Panc1 (cell line): ENCODE data around the gene TMC8. TPM values are rescaled to one million over a fixed set of nuclear protein-coding genes. Genes with fewer than 3 reads are reported as not detected.

Experiments used
- ATAC-seq: fragments of 200-7000 bp; cut with Tn5 transposase; 2 replicates; pipeline ENCODE4 v1.9.1; 2020; ENCODE audit warnings: mild to moderate bottlenecking, moderate library complexity
- BruUV-seq: library from RNA; stranded (reverse); fragments of 400-500 nt; replicated peaks from 2 replicates; lab custom pipeline; 2021; lab: Mats Ljungman, UMichigan
- CTCF ChIA-PET: fragments of 300-600 bp; sonication (Branson Sonifier 250); formaldehyde crosslinking; loops from one replicate; lab custom pipeline; 2022; ENCODE audit warnings: antibody characterized with exemption; lab: Charles Lee
- POLR2A ChIA-PET: fragments of 300-600 bp; sonication (Branson Sonifier 250); formaldehyde crosslinking; loops from one replicate; lab custom pipeline; 2022; ENCODE audit warnings: antibody characterized with exemption; lab: Charles Lee
- DNase-seq: peaks from one replicate; pipeline ENCODE4 v3.0.0-alpha.2; 2010; ENCODE audit warnings: low read depth, low spot score
- H3K27ac ChIP-seq: 2 replicates; pipeline ENCODE4 v1.5.1; 2011; ENCODE audit warnings: mild to moderate bottlenecking, low read length, inconsistent platforms
- H3K27me3 ChIP-seq: fragments of 200-500 bp; sonication (Bioruptor generic); 2 replicates; pipeline ENCODE4 v1.6.0; 2014; ENCODE audit warnings: low read length, inconsistent platforms; ENCODE audit not compliant: control insufficient read depth, insufficient read depth
- H3K36me3 ChIP-seq: fragments of 200-500 bp; sonication (Bioruptor generic); 2 replicates; pipeline ENCODE4 v1.5.1; 2014; ENCODE audit warnings: inconsistent platforms, mild to moderate bottlenecking, low read length, moderate library complexity; ENCODE audit not compliant: control insufficient read depth, insufficient read depth
- H3K4me1 ChIP-seq: 2 replicates; pipeline ENCODE4 v1.5.1; 2011; ENCODE audit warnings: inconsistent platforms, mild to moderate bottlenecking, low read length, moderate library complexity; ENCODE audit not compliant: control insufficient read depth, insufficient read depth
- H3K4me3 ChIP-seq, 2 experiments: 2 replicates each; pipeline ENCODE4 v1.5.1; 2011 to 2012; ENCODE audit warnings: low read depth in 2 of 2, low read length in 2 of 2, mild to moderate bottlenecking in 2 of 2, inconsistent platforms in 1 of 2, moderate library complexity in 1 of 2
- H3K9me3 ChIP-seq: fragments of 200-500 bp; sonication (Bioruptor generic); 2 replicates; pipeline ENCODE4 v1.5.1; 2014; ENCODE audit warnings: low read depth, mild to moderate bottlenecking, inconsistent platforms, low read length, moderate library complexity; ENCODE audit not compliant: control insufficient read depth, insufficient read depth
- POLR2AphosphoS5 ChIP-seq: IDR thresholded peaks from 2 replicates; pipeline ENCODE4 v1.6.1; 2012; ENCODE audit warnings: mild to moderate bottlenecking, low read depth, low read length, moderate library complexity
- REST ChIP-seq, 2 experiments: IDR thresholded peaks; 2 replicates each; pipeline ENCODE4 v1.6.1; 2011 to 2012; ENCODE audit warnings: low read depth in 2 of 2, control low read depth in 1 of 2, low read length in 1 of 2, mild to moderate bottlenecking in 1 of 2, moderate library complexity in 1 of 2; ENCODE audit not compliant: insufficient read depth in 1 of 2
- SIN3A ChIP-seq: IDR thresholded peaks from 2 replicates; pipeline ENCODE4 v1.6.1; 2012; ENCODE audit warnings: low read depth, mild to moderate bottlenecking, low read length, moderate library complexity, borderline replicate concordance; ENCODE audit not compliant: insufficient read depth
- TCF7L2 ChIP-seq: IDR thresholded peaks from 2 replicates; pipeline ENCODE4 v1.6.1; 2011; ENCODE audit warnings: mild to moderate bottlenecking, low read depth, low read length, inconsistent platforms
- in situ Hi-C: cut with HindIII; loops from 2 replicates; pipeline ENCODE4 v1.10.0; 2016; ENCODE audit warnings: low sequenced_read_pairs, low pct_unique_long_range_greater_than_20kb
- intact Hi-C: fragments of 100-400 bp; cut with micrococcal nuclease; formaldehyde crosslinking; loops from one replicate; pipeline ENCODE4 v1.10.0; 2022; ENCODE audit not compliant: unreplicated experiment
- total RNA-seq: library from RNA; stranded (reverse); gene quantifications from one replicate; pipeline ENCODE4 v1.2.1, GENCODE V29; 2021; ENCODE audit not compliant: unreplicated experiment
- TF ChIP-seq, protein P1 (sequence below): fragments of 450-650 bp; IDR thresholded peaks from 2 replicates; pipeline ENCODE4 v1.5.1; 2017; ENCODE audit warnings: mild to moderate bottlenecking

The TMC8 gene
- total RNA-seq, 1 experiment from 2014 or later, result 1.4 TPM

GRCh38 chr17:78132767-78133178, 2.2 kb downstream of the TMC8 start:
- no peak for ATAC-seq
- no peak overlapping the region for H3K27ac ChIP-seq
- ChIA-PET POLR2A (no interaction called here), CTCF (no interaction called here)
- in situ Hi-C loops, result no loop called here
- no peaks in the 10 kb centered on the region for H3K9me3 ChIP-seq
- no peak for DNase-seq
- peaks cover 2% of the 10 kb centered on the region; the same call in 1 of the 2 replicates for H3K36me3 ChIP-seq
- no peak overlapping the region for H3K4me3 ChIP-seq
- H3K27me3 ChIP-seq, result no peaks in the 10 kb centered on the region
- peaks cover 17% of the 10 kb centered on the region for H3K4me1 ChIP-seq
- TF ChIP-seq POLR2AphosphoS5 (no peak), REST (IDR thresholded peaks at IDR 0.05; ENCODE audit: insufficient read depth in 1 of 2, low read depth in 2 of 2, low read length in 1 of 2) (no peak), TCF7L2 (no peak), SIN3A (no peak)
- TF ChIP-seq, protein P1, sequence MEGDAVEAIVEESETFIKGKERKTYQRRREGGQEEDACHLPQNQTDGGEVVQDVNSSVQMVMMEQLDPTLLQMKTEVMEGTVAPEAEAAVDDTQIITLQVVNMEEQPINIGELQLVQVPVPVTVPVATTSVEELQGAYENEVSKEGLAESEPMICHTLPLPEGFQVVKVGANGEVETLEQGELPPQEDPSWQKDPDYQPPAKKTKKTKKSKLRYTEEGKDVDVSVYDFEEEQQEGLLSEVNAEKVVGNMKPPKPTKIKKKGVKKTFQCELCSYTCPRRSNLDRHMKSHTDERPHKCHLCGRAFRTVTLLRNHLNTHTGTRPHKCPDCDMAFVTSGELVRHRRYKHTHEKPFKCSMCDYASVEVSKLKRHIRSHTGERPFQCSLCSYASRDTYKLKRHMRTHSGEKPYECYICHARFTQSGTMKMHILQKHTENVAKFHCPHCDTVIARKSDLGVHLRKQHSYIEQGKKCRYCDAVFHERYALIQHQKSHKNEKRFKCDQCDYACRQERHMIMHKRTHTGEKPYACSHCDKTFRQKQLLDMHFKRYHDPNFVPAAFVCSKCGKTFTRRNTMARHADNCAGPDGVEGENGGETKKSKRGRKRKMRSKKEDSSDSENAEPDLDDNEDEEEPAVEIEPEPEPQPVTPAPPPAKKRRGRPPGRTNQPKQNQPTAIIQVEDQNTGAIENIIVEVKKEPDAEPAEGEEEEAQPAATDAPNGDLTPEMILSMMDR, result no peak
- intact Hi-C loops, result no loop called here
- BruUV-seq, result no TSS peak

- ATAC-seq (no peak), DNase-seq (no peak)
- CTCF ChIA-PET, result no interaction called here
- Histone ChIP-seq H3K9me3 (no peaks in the 10 kb centered on the region), H3K4me3 (no peak overlapping the region), H3K4me1 (peaks cover 17% of the 10 kb centered on the region), H3K27me3 (no peaks in the 10 kb centered on the region), H3K27ac (no peak overlapping the region), H3K36me3 (peaks cover under 1% of the 10 kb centered on the region; the same call in 1 of the 2 replicates)
- TF ChIP-seq POLR2AphosphoS5 (no peak), TCF7L2 (no peak), SIN3A (no peak)
- TF ChIP-seq, protein P1, result no peak
- no TSS peak for BruUV-seq
- POLR2A ChIA-PET, result no interaction called here
- intact Hi-C loops (no loop called here), in situ Hi-C loops (no loop called here)
Measured at GRCh38 chr17:78133179-78133951, 2.8 kb downstream of the TMC8 start.
